Lower leg skin (tissue), 3 donors: ENCODE measurements around the gene HAND1.

ENCODE experiments used
- POLR2A ChIP-seq, 2 donors: fragments of 450-650 bp; IDR thresholded peaks; one replicate each; pipeline ENCODE4 v1.6.1; 2016 to 2017; ENCODE audit warnings: antibody characterized with exemption in 2 of 2, mild to moderate bottlenecking in 1 of 2, moderate library complexity in 1 of 2
- TF ChIP-seq, protein P1 (sequence below), 3 donors: fragments of 450-650 bp; IDR thresholded peaks; one replicate each; pipeline ENCODE4 v1.5.1; 2016; ENCODE audit warnings: antibody characterized with exemption in 3 of 3, mild to moderate bottlenecking in 3 of 3, moderate library complexity in 2 of 3

- TF ChIP-seq, protein P1, sequence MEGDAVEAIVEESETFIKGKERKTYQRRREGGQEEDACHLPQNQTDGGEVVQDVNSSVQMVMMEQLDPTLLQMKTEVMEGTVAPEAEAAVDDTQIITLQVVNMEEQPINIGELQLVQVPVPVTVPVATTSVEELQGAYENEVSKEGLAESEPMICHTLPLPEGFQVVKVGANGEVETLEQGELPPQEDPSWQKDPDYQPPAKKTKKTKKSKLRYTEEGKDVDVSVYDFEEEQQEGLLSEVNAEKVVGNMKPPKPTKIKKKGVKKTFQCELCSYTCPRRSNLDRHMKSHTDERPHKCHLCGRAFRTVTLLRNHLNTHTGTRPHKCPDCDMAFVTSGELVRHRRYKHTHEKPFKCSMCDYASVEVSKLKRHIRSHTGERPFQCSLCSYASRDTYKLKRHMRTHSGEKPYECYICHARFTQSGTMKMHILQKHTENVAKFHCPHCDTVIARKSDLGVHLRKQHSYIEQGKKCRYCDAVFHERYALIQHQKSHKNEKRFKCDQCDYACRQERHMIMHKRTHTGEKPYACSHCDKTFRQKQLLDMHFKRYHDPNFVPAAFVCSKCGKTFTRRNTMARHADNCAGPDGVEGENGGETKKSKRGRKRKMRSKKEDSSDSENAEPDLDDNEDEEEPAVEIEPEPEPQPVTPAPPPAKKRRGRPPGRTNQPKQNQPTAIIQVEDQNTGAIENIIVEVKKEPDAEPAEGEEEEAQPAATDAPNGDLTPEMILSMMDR (IDR thresholded peaks at IDR 0.05): no peak
- no peak for TF ChIP-seq POLR2A (IDR thresholded peaks at IDR 0.05)
Observed at GRCh38 chr5:154526231-154527226, 48.5 kb upstream of the HAND1 start.
